Ecto neural progenitor cell (in vitro differentiated cells): ENCODE results near the gene TRIP10.
"Not testable (repeated sequence)": the region's sequence is repeated elsewhere in the genome, so short reads cannot be mapped to it uniquely, and the experiment has no call there.

Experiments
- DNase-seq: peaks from one replicate; pipeline ENCODE4 v3.0.0-alpha.2; 2018; ENCODE audit warnings: low spot score

TRIP10 gene

DNA sequence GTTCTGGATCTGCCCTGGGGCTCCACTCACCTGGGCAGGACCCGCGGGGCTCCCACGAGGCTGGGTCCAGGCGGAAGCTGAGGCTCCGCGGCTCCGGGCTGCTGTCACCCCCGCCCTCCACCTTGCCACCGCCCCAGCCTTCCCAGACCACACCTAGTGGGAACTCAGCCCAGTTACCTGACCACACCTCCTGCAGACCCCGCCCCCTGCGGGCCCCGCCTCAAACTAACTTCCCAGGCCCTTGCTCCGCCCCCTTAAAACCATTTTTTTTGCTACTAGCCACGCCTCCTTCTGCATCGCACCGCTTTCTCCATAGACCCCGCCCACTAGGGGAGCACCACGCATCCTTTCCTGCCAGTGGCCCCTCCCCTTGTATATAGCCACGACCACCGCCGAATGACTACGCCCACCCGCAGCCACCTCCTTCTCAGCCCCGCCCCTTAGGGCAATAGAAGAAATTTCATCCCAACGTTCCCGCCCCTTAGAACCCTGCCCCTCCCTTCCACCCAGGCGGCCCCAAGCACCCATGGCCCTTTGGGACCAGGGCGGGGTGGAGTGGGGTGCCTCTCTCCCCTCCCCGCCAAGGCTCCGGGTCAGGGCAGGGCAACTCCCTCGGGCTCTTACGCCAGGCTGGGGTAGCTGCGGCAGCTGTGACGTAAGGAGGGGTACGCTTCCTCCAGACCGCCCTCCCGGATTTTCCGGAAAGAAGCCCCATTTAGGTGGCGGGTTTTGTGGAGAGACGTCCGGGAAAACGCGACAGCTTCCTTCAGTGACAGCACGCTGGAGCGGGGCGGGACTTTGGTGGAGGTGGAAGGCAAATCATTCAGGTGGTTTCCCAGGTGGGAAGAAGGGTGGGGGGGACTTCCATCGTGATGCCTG, 28.1 kb downstream of the TRIP10 start, which contains the start of gene SH2D3A:
Gene SH2D3A, minus strand, starts transcription at position 79 of the 879 bp plus-strand sequence. CDS start 3,687 bp downstream, outside the sequence.
- peak; percentile 89 for DNase-seq

DNA sequence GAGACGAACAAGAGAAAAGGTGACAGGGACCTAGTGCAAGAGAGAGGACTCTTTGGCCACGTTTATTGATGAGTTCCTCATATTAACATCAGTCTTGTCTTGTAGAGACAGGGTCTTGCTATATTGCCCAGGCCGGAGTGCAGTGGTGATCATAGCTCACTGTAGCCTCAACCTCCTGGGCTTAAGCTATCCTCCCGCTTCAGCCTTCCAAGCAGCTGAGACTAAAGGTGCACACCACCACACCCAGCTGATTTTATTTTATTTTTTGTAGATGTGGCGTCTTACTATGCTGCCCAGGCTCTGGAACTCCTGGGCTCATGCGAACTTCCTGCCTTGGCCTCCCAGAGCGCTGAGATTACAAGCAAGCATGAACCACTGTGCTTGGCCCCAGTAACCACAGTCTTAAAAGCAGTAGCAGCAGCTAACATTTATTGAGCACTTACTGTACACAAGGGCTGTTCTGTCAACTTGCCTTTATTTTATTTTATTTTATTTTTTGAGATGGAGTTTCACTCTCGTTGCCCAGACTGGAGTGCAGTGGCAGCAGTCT, 28.8 kb downstream of the TRIP10 start:
- DNase-seq = no peak

DNA sequence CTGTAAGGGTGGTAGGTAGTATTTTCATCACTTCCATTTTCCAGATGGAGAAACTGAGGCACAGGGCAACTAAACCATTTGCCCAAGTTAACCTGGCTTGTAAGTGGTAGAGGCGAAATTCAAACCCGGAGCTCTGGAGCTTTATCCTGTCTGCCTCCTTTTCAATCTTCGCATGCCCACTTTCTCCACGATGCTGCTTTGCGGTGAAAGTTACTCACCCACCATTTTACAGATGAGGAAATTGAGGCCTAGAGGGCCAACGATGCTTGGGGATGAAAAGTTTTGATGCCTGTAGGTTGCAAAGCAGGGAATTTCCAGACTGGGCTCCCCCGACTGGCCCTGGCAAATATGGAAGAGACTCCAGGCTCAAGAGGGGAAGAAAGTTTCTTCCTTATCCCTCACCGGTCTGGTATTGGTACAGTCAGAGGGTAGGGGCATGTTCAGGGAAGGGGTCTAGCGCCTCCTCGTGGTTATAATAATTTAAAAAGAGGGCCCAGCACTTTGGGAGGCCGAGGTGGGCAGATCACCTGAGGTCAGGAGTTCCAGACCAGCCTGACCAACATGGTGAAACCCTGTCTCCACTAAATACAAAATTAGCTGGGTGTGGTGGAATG, 29.6 kb downstream of the TRIP10 start:
- no peak for DNase-seq

DNA sequence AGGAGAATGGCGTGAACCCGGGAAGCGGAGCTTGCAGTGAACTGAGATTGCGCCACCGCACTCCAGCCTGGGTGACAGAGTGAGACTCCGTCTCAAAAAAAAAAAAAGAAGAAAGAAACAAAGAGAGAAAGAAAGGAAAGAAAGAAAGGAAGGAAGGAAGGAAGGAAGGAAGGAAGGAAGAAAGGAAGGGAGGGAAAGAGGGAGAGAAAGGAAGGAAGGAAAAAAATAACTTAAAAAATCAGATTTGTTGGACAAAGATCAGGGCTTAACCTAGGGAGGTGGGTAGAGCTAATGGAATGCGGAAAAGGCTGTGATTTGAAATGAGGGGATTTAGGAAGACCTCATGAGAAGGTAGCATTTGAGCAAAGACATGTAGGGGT, 32.2 kb downstream of the TRIP10 start:
- DNase-seq = not testable (repeated sequence)

DNA sequence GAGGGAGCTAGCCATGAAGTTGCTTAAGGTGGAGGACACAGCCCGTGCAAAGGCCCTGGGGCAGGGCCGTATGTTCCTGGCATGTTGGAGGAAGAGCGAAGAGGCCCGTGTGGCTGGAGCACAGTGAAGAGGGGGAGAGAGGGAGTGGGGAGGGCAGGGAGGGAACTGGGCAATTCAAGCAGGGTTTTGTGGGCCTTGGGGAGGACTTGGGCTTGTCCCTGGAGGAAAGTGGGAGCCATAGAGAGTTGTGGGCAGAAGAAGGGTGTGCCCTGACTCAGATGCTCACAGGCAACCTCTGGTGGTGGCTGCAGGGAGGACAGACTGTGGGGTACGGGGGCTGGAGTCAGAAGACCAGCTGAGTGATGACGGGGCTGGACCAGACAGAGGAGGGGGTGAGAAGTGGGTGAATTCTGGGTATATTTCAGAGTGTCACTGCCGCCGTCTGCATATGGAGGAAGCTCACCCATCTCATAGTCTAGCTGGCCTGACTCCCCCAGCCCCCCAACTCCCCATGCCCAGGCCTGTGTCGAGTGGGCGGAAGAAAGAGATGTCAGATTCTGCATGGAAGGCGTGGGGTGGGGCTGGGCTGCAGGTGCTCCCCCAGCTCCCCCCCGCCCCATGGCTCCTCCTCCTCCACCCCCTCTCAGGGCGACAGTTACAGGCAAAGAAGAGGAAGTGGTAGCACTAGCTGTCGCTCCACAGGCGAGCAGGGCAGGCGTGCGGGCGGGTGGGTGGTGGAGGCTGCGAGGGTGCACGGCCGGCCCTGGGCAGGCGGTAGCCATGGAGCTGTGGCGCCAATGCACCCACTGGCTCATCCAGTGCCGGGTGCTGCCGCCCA, 32.8 kb downstream of the TRIP10 start, which contains the start of gene VAV1:
Gene VAV1, plus strand, starts transcription at position 681 of the 838 bp plus-strand sequence. Its CDS starts 100 bp downstream, at position 781.
- no peak for DNase-seq

DNA sequence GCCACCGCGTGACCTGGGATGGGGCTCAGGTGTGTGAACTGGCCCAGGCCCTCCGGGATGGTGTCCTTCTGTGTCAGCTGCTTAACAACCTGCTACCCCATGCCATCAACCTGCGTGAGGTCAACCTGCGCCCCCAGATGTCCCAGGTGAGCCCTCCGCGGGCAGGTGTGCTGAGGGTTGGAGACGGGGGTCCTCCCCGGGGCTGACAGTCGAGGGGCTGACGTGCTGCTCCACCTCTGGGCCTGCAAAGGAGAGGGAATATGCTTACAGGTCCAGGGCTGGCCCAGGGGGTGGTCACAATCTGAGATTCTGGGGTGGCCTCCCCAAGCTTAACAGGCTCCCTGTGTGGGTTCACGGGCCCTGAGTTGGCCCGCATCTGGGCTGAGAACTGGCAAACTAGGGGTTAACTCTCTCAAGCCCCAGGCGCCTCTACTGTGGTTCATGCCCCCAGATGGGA, 33.4 kb downstream of the TRIP10 start:
- no peak for DNase-seq

DNA sequence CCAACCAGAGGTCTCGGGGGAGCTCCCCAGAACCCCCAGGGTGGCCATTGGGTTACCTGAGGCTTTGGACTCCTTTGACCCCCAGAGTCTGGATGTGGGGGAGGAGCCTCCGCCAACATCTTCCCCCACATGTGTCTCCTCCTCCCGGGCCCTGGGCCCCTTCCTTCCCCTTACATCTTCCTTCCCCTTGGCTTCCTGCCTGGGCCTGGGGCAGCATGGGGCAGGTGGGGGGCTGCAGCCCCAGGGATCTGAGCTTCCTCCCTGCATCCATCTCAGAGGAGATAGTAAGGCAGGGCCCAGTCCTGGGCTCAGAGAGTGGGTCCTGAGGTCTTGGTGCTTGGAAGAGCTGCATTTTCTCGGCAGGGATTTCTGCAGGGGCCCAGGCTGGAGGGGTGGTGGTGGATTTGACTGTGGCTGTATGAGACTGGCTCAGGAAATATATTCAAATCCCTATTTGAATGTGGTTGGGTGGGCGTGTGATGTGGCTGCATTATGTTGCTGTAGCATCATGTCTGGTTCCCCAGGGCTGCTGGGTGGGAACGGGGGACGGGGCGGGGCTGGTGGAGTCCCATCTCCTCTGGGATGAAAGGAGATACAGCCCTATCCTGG, 33.9 kb downstream of the TRIP10 start:
- no peak for DNase-seq

DNA sequence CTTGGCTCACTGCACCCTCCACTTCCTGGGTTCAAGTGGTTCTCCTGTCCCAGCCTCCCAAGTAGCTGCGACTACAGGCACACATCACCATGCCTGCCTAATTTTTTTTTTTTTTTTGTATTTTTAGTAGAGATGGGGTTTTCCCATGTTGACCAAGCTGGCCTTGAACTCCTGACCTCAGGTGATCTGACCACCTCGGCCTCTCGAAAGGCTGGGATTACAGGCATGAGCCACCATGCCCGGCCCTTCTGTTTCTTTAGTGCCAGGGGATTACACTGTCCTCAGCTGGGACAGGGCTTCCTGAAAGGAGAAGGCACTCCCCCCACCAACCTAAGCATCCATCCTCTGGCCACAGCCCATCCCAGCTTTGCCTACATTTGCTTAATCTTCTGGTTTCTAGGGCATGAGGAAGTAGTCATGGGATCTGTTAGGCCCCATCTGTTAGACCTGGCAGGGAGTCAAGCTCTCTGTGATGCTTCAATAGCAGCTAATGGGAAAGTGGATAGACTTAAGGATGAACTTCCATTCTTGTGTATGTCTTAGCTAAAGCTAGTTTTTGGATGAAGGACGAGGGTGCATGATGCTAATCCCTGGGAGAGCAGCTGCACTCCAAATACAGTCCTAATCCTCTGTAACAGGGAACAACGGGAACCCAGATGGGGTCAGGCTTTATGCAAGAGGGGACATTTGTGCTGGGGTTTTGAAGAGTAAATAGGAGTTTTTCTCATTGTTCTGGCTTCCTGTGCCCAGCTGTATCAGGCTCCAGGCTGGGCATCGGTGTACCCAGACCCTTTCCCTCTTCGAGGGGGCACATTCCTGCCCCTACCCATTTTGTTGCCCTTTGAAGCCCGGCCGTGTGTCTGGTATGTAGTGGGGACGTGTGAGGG, 35.6 kb downstream of the TRIP10 start:
- DNase-seq = no peak

DNA sequence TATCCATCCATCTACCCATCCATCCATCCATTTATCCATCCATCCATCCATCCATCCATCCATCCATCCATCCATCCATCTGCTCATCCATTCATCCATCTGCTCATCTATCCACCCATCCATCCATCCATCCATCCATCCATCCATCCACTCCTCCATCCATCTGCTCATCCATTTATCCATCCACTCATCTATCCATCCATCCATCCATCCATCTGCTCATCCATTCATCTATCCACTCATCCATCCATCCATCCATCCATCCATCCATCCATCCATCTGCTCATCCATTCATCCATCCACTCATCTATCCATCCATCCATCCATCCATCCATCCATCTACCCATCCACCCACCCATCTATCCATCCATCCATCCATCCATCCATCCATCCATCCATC, 36.6 kb downstream of the TRIP10 start:
- not testable (repeated sequence) for DNase-seq

DNA sequence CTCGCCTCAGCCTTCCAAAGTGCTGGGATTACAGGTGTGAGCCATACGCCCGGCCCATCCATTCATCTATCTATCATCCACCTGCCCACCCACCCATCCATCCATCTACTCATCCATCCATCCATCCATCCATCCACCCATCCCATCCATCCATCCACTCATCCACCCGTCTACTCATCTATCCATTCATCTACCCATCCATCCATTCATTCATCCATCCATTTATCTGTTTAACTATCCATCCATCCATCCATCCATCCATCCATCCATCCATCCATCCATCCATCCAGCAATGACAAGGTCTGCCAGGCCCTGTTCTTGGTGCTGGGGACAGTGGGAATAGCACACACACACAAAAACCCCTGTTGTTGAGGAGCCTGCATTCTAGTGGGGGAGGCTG, 37.5 kb downstream of the TRIP10 start:
- DNase-seq = no peak

DNA sequence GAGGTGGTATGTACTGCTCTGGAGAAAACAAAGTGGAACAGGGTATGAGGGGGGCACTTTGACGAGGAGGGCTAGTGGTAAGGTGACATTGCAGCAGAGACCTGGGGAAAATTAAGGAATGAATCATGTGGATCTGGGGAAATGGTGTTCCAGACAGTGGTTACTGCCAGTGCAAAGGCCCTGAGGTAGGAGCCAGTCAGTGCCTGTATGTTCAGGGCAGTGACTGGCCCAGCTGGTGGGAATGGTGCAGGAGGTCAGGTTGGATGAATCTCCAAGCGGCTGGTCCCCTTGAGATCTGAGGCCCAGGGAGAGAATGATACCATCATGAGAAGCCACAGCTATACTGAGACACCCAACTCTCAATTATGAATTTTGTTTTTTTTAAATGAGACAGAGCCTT, 38.0 kb downstream of the TRIP10 start:
- no peak for DNase-seq

DNA sequence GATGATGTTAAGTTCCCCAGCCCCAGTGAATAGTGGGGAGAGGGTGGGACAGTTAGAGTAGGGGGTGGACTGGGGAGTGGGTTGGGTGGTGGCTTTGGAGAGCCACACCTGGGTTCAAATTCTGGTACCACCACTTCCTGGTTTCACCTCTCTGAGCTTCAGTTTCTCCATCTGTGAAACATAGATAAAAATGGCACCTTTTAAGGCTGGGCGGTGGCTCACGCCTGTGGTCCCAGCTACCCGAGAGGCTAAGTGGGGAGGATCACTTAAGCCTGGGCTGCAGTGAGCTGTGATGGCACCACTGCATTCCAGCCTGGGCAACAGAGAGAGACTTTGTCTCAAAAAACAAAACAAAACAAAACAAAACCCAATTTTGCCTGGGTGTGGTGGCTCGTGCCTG, 38.9 kb downstream of the TRIP10 start:
- DNase-seq = no peak

DNA sequence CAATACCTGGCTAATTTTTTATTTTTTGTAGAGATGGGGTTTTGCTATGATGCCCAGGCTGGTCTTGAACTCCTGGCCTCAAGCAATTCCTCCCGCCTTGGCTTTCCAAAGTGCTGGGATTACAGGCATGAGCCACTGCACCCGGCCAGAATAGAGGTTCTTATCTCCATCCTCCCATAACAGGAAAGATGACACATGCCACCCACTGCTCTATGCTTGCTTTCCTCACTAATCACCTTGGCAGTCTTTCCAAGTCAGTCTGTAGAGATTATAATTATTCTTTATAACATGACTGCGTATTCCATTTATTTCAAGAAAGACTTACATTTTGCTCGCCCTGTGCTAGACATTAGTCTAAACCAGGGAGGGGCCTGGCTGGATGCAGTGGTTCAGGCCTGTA, 39.7 kb downstream of the TRIP10 start:
- no peak for DNase-seq

DNA sequence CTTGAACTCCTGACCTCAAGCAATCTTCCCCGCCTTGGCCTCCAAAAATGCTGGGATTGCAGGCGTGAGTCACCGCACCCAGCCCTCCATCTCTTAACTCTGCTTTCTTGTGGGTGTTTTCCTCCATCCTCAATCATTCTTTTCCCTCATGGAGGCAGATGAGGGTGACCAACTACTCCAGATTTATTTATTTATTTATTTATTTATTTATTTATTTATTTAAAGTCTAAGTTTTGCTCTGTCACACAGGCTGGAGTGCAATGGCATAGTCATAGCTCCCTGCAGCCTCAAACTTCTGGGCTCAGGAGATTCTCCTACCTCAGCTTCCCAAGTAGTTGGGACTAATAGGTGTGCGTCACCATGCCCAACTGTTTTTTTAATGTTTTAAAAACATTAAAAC, 47.9 kb downstream of the TRIP10 start:
- DNase-seq = no peak

DNA sequence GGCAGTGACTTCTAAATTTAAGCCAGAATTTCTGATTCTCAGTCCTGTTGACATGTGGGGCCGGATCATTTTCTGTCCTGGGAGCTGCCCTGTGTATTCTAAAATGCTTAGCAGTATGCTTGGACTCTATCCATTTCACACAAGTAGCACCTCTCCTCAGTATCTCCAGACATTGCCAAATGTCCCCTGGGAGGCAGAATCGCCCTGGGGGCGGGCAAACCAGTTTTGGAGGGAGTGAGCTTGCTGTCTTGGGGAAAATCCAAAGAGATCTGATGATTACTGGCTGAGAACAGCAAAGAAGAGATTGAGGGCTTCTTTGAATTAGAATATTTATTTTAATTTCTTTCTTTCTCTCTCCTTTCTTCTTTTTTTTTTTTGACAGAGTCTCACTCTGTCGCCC, 49.4 kb downstream of the TRIP10 start:
- DNase-seq = no peak

DNA sequence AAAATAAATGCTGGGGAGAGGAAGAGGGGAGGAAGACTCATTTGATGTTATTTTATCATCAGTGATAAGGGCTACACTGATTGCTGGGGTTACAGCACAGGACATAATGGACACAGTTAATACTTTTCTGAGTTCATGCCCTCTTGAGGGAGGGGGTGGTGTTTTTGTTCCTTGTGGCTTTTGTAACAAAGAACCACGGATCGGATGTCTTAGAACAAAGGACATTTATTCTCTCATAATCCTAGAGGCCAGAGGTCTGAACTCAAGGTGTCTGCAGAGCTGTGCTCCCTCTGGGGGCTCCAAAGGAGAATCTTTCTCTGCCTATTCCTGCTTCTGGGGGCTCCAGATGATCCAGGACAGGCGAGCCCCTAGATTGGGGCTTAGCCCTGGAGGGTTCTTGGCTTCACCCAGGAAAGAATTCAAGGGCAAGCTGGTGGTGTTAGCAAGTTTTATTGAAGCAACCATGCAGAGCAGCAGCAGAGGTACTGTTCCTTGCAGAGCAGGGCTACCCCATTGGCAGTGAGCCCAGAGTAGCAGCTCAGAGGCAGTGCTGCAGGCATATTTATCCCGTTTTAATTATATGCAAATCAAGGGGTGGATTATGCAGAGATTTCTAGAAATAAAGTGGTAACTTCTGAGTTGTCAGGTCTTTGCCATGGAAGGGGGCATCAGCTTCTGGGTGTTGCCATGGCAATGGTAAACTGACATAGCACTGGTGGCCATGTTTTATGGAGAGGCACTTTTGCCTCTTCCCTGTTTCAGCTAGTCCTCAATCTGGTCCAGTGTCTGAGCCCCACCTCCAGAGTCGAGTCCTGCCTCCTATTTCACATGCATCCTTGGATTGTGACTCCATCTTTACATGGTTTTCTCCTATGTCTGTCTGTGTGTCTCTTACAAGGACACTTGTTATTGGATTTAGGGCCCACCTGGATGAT, 51.0 kb downstream of the TRIP10 start:
- DNase-seq = no peak

DNA sequence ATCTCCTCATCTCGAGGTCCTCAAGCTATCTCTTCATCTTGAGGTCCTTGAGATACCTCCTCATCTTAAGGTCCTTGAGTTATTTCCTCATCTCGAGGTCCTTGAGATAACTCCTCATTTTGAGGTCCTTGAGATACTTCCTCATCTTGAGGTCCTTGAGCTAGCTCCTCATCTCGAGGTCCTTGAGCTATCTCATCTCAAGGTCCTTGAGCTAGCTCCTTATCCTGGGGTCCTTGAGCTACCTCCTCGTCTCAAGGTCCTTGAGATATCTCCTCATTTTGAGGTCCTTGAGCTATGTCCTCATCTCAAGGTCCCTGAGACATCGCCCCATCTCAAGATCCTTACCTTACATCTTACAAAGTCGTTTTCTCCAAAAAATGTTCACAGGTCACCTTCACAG, 51.8 kb downstream of the TRIP10 start:
- no peak for DNase-seq

DNA sequence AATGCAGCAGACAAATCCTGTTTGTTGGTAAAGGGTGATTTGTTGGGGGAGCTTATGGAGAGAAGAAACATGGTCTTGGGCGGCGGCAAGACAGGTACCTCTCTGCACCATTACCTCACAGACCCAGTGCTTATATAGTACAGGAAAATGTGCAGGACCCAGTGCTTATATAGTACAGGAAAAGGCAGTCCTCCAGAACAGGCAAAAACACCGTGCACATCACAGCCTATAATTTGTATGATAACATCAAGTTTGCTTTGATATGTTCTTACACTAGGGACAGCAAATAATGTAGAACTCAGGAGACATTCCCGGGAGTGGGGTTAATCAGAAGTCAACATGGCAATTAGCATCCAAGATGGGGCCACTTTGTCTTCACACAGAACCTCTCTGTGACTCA, 53.9 kb downstream of the TRIP10 start:
- DNase-seq = no peak

DNA sequence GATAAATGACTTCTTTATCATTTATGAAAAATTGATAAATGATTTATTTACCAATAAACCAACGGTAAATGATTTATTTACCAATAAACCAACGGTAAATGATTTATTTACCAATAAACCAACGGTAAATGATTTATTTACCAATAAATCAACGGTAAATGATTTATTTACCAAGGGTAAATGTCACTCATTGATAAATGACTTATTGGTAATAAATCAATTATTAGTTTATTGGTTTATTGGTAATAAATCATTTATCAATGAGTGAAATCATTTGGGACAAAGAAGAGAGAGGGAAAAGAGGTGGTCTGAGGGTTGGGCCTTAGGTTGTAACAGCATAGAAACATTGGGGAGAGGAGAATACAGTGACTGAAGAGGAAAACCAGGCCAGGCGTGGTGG, 54.5 kb downstream of the TRIP10 start:
- no peak for DNase-seq
